Stimulated activated CD4-positive, alpha-beta T cell treated with anti-CD3 and anti-CD28 coated beads, Interleukin-2, amount 100 ng/mL, for 4 hours (primary cell): ENCODE data around the gene OR52D1.

ENCODE experiments used
- DNase-seq: peaks from one replicate; pipeline ENCODE4 v3.0.0-alpha.2; 2020; ENCODE audit warnings: low read depth

OR52D1 gene

DNA sequence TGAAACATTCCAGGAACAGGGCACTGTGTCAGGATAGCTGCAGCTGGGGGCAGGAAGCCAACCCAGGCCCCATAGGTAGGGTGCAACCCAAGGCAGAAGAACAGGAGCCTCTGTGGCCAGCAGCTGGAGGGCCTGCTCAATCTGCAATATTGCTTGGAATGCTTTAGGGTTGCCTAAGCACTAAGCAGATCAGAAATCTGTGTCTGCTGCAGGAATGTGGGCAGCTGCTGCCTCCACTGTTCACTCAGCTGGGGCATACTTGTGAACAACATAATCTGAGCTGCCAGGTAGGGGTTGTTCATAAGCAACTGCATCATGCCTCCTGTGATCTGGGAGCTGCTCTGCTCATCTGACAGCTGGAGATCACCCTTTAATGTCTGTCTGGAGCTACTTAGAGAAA lies 26.4 kb downstream of the OR52D1 start:
- no peak for DNase-seq

DNA sequence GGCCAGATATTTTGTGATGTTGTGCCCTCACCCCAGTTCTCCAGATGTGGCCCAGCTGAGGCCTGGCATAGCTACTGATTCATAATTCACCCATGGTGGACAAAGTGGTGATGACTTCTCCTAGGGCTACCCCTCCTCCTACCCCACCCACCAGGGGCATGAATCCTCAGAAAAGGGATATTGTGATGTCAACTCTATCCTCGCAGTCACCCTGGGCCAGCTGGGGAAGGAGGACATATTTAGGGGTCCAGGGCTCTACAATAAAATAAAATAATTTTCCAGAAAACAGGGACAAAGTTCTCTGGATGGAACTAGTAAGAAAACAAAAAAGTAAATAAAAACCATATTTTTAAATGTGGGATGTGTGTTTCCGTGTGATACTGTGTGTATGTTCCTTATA lies 28.1 kb downstream of the OR52D1 start, which contains the start of gene UBQLNL:
Gene UBQLNL (minus strand): TSS at position 101 of the 400 bp plus-strand sequence. CDS start 258 bp downstream, outside the sequence.
- DNase-seq: no peak

DNA sequence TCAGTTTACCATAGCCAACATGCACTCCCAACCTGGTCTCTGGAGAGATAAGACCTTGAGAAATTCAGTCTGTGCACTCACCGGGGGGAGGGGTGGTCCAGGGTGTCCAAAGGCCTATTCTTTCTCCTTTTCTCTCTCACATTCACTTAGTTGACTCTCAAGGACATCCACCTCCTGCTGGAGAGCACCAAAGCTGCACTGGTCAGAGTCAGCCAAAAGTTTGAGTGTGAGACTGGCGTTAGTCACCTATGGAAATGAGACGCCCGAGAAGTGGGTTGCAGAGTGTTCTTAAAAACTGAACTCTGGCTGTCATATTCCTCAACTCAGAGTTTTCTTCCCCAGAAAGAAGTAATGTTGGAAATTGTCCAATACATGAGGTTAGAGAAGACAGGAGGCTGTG lies 33.1 kb downstream of the OR52D1 start:
- no peak for DNase-seq

DNA sequence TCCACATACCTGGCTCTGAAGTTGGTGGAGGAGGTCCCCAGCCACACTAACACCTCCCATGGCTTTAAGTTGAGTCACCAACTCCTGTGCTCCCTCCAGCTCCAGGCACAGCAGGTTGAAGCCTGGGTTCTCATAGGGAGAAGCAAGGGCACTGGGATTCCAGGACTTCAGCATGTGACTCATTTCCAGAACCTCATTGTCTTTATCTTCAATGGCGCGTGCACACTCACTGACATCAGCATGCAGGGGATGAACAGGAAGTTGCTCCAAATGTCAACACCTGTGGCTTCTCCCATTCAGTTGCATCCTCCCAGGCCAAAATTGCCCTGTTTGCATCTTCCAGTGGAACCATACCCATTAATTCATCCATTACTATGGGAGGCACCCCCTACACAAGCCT lies 33.8 kb downstream of the OR52D1 start:
- DNase-seq: no peak

DNA sequence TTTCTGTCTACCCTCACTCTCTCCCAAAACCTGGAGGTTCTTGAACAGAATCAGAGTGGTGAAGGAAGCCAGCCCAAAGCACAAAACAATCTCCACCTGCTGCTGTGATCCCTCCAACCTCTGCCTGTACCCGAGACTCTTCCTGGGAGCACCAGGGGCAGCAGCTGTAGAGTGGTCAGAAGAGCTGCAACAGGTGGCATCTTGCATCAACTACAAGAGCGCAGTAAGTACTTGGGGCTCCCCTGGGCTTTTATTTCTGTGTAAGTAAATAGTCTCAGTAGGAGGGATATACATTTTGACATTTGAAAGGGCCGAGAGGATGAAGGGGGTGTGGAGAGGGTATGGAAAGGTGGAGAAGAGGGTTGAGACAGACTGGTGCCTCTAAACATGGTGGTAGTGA lies 36.3 kb downstream of the OR52D1 start:
- DNase-seq: no peak

DNA sequence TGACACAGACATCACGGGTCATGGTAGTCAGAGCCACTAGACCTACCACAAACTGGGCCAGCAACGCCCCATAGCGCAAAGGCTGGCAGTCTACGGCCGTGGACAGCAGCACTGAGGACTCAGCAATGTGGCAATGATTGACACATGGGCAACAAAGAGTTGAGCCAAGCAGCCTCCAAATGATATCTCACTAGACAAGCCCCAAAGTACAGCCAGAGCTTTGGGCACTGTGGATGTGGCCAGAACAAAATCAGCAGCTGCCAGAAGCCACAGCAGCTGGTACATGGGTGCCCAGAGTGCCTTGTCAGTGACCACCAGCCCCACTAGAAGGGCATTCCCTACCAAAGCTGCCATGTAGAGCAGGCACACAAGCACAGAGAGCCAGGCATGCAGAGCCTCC lies 39.2 kb downstream of the OR52D1 start:
- DNase-seq: no peak

DNA sequence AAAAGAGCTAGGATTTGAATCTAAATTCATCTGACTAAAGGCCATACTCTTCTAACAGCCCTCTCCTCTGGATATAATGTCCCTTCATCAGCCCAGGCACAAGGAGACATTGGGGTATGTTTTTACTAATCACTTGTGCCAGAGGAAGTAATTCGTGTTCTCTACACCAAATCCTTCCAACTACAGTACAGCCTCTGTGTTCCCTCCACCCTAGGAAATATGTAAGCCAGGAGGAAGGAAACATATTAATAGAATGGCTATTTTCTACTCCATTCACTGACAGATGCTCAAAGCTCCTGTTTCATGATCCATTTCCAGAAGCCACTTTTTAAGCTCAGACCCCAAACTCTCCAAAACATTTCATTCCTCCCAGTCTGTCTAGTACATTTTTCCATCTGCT lies 40.0 kb downstream of the OR52D1 start:
- DNase-seq: no peak

DNA sequence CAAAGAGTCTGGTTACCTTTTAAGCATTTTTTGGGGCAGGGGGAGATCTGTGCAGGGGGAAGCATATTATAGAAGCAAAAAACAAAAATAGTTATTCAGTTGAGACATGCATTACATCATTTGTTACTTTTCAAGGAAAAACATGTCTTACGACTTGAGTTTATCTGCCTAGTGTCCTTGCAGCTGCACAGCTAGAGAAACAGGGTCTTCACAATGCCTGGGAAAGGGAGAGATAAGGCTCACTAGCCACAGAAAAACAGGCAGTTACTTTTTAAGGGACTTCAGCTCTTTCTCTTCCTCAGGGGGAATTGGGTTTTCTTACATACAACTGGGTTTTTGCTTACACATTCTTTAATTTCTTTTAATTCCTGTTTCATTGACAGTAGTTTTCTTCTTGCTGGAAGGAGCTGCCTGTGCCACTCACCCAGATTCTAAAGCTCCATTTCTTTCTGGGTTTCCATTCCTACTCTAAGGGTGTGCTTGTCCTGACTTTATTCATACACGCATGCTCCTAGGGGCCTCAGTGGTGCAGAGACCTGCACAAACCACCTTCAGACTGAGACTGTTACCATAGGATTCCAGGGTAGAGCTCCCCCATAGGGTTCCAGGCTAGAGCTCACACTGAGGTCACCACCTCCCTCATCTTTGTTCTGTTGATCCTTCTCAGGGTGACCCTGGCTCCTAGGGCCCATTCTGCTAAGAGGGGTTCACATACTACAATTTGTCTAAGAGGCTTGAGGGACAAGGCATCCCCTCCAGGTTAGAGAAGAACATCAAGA lies 42.8 kb downstream of the OR52D1 start:
- no peak for DNase-seq

DNA sequence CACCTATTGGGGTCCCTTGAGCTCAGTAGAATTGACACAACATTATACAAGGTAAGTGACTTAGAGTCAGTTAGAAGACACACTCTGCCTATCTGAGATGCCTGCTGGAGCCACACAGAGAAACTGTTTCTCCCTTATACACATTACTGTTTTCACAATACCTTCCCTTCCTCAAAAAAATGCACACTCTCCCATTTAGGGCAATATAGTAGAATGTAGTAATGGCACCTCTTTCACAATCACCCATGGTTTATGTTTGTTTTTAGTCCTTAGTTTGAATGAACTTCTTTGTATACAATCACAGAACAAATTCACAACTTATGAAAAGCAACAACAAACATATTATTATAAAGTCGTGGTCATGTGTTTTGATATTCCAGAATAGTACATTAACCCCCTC lies 45.6 kb downstream of the OR52D1 start:
- no peak for DNase-seq

DNA sequence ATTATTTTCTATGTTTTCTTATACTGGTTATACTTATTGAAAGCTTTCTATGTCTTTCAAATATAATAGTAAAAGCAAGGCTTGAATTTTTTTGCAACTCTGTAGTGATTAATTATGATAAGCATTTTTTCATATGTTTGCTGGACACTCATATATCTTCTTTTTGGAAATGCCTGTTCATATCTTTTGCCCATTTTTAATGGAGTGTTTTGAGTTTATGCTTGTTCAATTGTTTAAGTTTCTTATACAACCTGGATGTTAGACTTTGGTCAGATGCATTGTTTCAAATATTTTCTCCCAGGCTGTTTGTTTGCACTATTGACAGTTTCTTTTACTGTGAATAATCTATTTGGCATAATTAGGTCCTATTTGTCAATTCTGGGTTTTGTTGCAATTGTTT lies 48.0 kb downstream of the OR52D1 start:
- DNase-seq: no peak
